ENCODE results near the gene CSNK1G3.

The CSNK1G3 gene

GRCh38 chr5:123639244-123639643, 127.3 kb downstream of the CSNK1G3 start:
- Histone ChIP-seq H3K4me3 (ENCODE audit: low read length) (no peak overlapping the region), H2AFZ (ENCODE audit: low read depth, low read length) (no peak overlapping the region), H3K4me1 (ENCODE audit: insufficient read depth, low read length) (no peaks in the 10 kb centered on the region), H3K36me3 (ENCODE audit: insufficient read depth, low read length) (no peaks in the 10 kb centered on the region), H3K9me3 (ENCODE audit: low read length) (peaks cover 2% of the 10 kb centered on the region), H3K27me3 (ENCODE audit: insufficient read depth, low read length) (no peaks in the 10 kb centered on the region)

- Histone ChIP-seq H3K36me3 (ENCODE audit: insufficient read depth, low read length) (no peaks in the 10 kb centered on the region), H2AFZ (ENCODE audit: low read depth, low read length) (no peak overlapping the region), H3K4me1 (ENCODE audit: insufficient read depth, low read length) (no peaks in the 10 kb centered on the region), H3K9me3 (ENCODE audit: low read length) (no peaks in the 10 kb centered on the region), H3K4me3 (ENCODE audit: low read length) (no peak overlapping the region), H3K27me3 (ENCODE audit: insufficient read depth, low read length) (no peaks in the 10 kb centered on the region)
These were observed 133.1 kb downstream of the CSNK1G3 start for GRCh38 chr5:123645024-123645603.

GRCh38 chr5:123647066-123647465, 135.1 kb downstream of the CSNK1G3 start:
- H3K4me3 ChIP-seq (ENCODE audit: low read length), result no peak overlapping the region
- H3K4me1 ChIP-seq (ENCODE audit: insufficient read depth, low read length), result no peaks in the 10 kb centered on the region
- H3K9me3 ChIP-seq (ENCODE audit: low read length), result no peaks in the 10 kb centered on the region
- H3K27me3 ChIP-seq (ENCODE audit: insufficient read depth, low read length), result no peaks in the 10 kb centered on the region
- H3K36me3 ChIP-seq (ENCODE audit: insufficient read depth, low read length), result no peaks in the 10 kb centered on the region
- no peak overlapping the region for H2AFZ ChIP-seq (ENCODE audit: low read depth, low read length)

- Histone ChIP-seq H3K36me3 (ENCODE audit: insufficient read depth, low read length) (no peaks in the 10 kb centered on the region), H3K4me1 (ENCODE audit: insufficient read depth, low read length) (no peaks in the 10 kb centered on the region), H3K9me3 (ENCODE audit: low read length) (no peaks in the 10 kb centered on the region), H3K4me3 (ENCODE audit: low read length) (no peak overlapping the region), H3K27me3 (ENCODE audit: insufficient read depth, low read length) (no peaks in the 10 kb centered on the region), H2AFZ (ENCODE audit: low read depth, low read length) (no peak overlapping the region)
These were observed 139.3 kb downstream of the CSNK1G3 start for GRCh38 chr5:123651234-123651633.

GRCh38 chr5:123659011-123659410, 147.0 kb downstream of the CSNK1G3 start:
- H3K27me3 ChIP-seq (ENCODE audit: insufficient read depth, low read length), result no peaks in the 10 kb centered on the region
- no peaks in the 10 kb centered on the region for H3K9me3 ChIP-seq (ENCODE audit: low read length)
- no peaks in the 10 kb centered on the region for H3K36me3 ChIP-seq (ENCODE audit: insufficient read depth, low read length)
- H3K4me1 ChIP-seq (ENCODE audit: insufficient read depth, low read length), result no peaks in the 10 kb centered on the region
- no peak overlapping the region for H3K4me3 ChIP-seq (ENCODE audit: low read length)
- H2AFZ ChIP-seq (ENCODE audit: low read depth, low read length), result no peak overlapping the region

- H3K9me3 ChIP-seq (ENCODE audit: low read length), result no peaks in the 10 kb centered on the region
- no peaks in the 10 kb centered on the region for H3K4me1 ChIP-seq (ENCODE audit: insufficient read depth, low read length)
- no peaks in the 10 kb centered on the region for H3K27me3 ChIP-seq (ENCODE audit: insufficient read depth, low read length)
- no peak overlapping the region for H3K4me3 ChIP-seq (ENCODE audit: low read length)
- H3K36me3 ChIP-seq (ENCODE audit: insufficient read depth, low read length), result no peaks in the 10 kb centered on the region
- H2AFZ ChIP-seq (ENCODE audit: low read depth, low read length), result no peak overlapping the region
These were observed 147.5 kb downstream of the CSNK1G3 start for GRCh38 chr5:123659495-123659894.

GRCh38 chr5:123664961-123665360, 153.0 kb downstream of the CSNK1G3 start:
- Histone ChIP-seq H3K27me3 (ENCODE audit: insufficient read depth, low read length) (no peaks in the 10 kb centered on the region), H2AFZ (ENCODE audit: low read depth, low read length) (no peak overlapping the region), H3K36me3 (ENCODE audit: insufficient read depth, low read length) (no peaks in the 10 kb centered on the region), H3K9me3 (ENCODE audit: low read length) (peaks cover 3% of the 10 kb centered on the region), H3K4me1 (ENCODE audit: insufficient read depth, low read length) (no peaks in the 10 kb centered on the region), H3K4me3 (ENCODE audit: low read length) (no peak overlapping the region)

GRCh38 chr5:123665822-123666371, 153.9 kb downstream of the CSNK1G3 start:
- Histone ChIP-seq H3K4me1 (ENCODE audit: insufficient read depth, low read length) (peaks cover 2% of the 10 kb centered on the region), H3K4me3 (ENCODE audit: low read length) (no peak overlapping the region), H3K36me3 (ENCODE audit: insufficient read depth, low read length) (no peaks in the 10 kb centered on the region), H3K27me3 (ENCODE audit: insufficient read depth, low read length) (no peaks in the 10 kb centered on the region), H3K9me3 (ENCODE audit: low read length) (peaks cover 3% of the 10 kb centered on the region), H2AFZ (ENCODE audit: low read depth, low read length) (no peak overlapping the region)

All from neuron (in vitro differentiated cells).